22Rv1 (cell line): Measurements from ENCODE around the gene PCARE.

Experiments
- CTCF ChIP-seq: fragments of 450-650 bp; IDR thresholded peaks from 2 replicates; pipeline ENCODE4 v1.5.1; 2017; ENCODE audit warnings: mild to moderate bottlenecking
- ZFX ChIP-seq: fragments of 450-650 bp; IDR thresholded peaks from 2 replicates; pipeline ENCODE4 v1.6.1; 2017; ENCODE audit warnings: antibody characterized with exemption, borderline replicate concordance

DNA sequence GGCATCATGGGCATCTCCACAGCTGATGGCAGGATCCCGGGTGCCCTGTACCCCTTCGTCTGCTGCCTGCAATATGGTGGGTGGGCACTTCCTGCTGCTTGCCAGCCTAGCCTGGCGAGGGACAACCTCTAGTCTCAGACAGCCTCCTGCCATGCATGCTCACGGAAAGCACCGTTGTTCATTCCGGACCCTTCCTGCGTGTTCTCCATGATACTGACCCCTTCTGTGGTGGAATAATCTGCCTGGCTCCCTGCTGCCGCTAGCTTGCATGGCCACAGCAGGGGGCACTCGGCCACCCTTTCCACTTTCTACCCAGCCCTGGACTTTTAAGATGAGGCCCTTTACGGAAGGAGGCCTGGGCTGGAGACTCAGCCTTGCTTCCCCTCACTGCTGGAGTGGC, 12.0 kb downstream of the PCARE start:
- TF ChIP-seq CTCF: no peak
- TF ChIP-seq ZFX: no peak
